Cerebellar nuclear complex (tissue), 1 donor: Measurements from ENCODE around the gene PLCB3.

Experiments used
- DNase-seq, 2 experiments: peaks; one replicate each; lab custom pipeline; 2025; lab: John Stamatoyannopoulos, UW

The PLCB3 gene

DNA sequence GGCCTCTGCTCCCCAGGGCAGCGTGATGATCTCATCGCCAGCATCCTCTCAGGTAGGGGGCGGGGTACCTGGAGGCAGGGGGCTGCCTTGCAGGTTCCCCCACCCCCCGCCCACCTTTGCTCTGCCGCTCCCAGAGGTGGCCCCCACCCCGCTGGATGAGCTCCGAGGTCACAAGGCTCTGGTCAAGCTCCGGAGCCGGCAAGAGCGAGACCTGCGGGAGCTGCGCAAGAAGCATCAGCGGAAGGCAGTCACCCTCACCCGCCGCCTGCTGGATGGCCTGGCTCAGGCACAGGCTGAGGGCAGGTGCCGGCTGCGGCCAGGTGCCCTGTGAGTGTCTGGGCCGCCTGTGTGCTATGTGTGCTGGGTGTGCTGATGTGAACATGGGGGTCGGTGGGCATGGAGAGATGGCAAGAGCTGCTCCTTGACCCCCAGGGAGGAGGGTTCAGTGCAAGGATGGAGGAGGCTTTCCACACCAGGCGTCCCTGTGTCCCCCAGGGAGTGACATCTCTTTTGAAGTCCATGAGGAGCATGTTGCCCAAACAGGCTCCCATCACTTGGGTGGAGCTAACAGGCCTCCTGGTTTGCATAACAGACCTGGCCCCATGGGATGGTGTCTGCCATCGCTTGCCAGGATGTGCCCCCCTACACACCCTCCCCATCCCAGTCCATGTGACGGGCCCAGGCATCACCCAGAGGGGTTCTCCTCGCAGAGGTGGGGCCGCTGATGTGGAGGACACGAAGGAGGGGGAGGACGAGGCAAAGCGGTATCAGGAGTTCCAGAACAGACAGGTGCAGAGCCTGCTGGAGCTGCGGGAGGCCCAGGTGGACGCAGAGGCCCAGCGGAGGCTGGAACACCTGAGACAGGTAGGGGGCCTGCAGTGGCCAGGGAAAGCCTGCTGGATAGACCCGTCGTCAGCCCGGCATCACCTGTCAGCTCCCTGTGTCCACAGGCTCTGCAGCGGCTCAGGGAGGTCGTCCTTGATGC, 14.1 kb downstream of the PLCB3 start:
- DNase-seq, result no peak

GRCh38 chr11:64266339-64266738, 15.0 kb downstream of the PLCB3 start:
- DNase-seq, result no peak

GRCh38 chr11:64267207-64267945, 16.0 kb downstream of the PLCB3 start:
- no peak for DNase-seq

DNA sequence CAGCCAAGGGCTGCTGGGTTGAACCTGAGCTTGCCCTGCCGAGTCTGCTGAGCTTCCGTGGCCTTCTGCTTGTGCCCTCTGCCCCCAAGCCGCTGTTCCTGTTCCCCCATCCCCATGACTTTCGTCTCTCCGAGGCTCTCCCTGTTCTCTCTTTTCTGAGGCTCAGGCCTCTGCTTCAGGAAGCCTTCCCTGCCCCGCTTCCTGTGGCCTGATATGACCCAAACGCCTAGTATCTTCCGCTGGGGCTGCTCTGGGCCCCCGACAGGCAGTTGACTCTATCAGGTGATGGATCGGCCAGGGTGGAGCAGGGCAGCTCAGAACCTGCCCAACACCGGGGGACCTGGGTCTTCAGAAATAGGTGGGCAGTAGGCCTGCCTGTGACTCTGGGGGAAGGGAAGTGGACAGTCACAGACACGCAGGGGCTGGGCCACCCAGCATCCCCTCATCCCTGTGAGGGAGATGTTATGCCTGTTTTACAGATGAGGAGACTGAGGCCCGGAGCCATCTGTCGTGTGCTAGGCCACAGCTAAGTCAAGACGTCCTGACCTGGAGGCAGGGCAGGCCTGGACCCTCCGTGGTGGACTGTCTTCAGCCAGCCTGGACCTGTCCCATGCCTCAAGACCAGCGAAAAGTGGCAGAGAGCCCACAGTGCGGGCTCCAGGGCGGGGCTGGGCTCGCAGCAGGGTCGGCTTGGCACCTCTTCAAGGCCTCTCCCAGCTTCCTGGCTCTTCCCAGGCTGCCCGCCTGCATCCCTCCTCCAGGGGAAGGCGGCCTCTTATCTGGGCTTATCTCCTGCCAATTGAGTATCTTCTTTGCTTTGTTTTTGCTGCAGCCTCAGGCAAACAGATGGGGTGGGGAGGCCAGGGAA, 16.9 kb downstream of the PLCB3 start:
- no peak for DNase-seq

DNA sequence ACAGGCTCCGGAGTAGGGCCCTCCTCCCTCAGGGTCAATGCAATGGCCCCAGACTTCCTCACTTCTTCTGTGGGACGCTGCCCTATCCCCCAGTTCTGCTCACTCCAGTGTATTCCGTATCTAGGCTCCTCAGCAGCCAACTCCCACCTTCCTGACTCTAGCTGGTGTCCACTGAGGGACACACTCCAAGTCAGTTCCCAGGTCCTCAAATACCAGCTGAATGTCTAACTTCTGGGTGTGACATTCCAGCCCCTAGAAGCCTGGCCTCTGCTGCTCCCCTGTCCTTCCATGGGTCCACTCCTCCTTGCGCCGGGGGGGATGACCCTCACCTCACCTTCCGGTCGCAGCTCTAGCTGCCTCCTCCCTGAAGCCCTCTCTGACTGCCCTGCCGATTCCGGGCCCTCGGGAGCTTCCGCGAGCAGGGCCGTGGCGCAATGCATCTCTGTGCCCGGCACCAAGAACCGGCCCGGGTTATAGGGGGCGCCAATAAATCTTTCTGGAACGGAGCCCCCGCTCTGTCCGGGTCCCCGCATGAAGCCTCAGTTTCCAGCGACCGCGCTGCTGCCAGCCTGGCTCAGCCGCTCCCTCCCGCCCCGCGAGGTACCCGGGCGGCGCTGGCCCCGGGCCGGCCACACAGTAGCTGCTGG, 17.7 kb downstream of the PLCB3 start:
- DNase-seq, result no peak

DNA sequence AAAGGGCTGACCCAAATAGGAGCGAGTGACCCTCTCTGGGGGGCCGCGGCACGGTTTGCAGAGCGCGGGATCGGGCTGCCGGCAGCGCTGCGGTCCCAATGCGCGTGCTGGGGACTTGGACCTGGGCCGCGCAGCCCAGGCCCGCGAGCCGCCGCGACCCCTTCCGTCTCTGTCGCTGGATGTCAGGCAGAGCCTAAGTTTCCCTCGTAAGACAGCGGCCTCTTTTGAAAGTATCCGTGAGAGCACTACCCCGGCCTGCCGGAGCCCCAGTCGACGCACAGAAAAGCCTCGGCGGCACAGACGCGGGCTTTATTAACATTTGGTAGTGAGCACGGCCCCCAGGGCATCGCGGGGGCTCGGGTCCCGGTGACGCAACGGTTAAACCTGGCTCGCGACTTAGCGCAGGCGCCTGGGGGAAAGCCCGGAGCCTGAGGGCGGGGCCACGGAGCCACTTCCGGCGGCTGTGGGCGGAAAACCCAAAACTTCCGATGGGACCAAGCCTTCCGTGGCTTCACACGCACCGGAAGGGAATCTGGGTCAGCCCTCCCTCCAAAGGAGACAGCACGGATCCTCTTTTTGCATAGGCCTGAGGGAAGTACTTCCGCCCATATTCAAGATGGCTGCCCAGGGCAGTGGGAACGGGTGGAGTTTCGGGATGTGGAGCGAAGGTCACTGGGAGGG, 18.4 kb downstream of the PLCB3 start:
- DNase-seq, result peak; percentile 96 to 99

GRCh38 chr11:64275031-64275800, 23.9 kb downstream of the PLCB3 start:
- no peak for DNase-seq

GRCh38 chr11:64275841-64276240, 24.5 kb downstream of the PLCB3 start:
- DNase-seq, result no peak

GRCh38 chr11:64276653-64277431, 25.5 kb downstream of the PLCB3 start:
- DNase-seq, result no peak

DNA sequence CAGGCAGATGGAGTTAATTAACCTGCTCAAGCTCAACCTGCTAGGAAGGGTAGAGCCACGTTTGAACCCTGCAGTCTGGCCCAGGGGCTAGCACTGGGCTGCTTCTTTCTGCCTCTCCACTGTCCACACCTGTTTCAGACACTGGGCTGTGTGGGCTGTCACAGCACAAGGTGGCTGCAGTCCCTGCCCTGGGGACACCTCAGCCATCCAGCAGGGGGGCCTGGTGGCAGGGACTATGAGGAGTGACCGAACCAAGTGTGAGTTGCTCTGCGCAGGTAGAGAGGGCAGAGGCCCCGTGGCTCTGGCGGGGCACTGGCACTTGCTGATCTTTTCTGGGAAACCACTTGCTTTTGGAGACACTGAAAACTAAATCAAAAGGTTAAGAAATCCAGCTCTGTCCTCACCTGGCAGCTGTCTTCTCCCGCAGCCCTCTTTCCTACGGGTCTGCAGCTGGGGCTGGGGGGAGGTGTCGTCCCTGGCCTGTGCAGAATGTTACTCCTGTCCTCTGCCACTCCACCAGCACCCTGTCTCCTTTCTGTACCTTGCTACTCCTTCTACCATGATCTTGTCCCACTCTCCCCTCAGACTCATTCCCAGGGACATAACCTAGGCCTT, 27.4 kb downstream of the PLCB3 start:
- DNase-seq, result no peak

DNA sequence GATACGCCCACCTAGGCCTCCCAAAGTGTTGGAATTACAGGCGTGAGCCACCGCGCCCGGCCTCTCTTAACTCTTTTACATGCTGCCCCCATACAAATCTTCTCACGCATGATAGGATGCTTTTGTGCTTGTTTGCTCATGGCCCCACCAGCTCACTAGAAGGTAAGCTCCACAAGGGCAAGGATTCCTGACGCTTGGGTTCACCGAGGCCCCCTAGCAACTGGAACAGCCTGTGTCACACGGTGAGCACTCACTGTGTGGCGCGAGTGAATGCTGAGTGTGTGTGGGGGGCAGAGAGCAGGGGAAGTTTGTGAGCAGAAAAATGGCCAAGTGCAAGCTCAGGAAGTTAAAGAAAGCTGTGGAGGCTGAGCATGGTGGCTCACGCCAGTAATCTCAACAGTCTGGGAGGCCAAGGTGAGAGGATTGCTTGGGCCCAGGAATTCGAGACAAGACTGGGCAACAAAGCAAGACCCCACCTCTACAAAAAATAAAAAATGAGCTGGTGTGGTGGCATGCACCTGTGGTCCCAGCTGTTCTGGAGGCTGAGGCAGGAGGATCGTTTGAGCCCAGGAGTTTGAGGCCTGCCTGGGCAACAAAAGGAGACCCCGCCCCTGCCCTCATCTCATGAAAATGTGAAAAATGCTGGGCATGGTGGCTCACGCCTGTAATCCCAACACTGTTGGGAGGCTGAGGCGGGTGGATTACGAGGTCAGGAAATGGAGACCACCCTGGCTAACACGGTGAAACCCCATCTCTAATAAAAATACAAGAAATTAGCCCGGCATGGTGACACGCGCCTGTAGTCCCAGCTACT, 30.8 kb downstream of the PLCB3 start:
- no peak for DNase-seq

- no peak for DNase-seq
Measured at GRCh38 chr11:64283092-64283491, 31.8 kb downstream of the PLCB3 start.

DNA sequence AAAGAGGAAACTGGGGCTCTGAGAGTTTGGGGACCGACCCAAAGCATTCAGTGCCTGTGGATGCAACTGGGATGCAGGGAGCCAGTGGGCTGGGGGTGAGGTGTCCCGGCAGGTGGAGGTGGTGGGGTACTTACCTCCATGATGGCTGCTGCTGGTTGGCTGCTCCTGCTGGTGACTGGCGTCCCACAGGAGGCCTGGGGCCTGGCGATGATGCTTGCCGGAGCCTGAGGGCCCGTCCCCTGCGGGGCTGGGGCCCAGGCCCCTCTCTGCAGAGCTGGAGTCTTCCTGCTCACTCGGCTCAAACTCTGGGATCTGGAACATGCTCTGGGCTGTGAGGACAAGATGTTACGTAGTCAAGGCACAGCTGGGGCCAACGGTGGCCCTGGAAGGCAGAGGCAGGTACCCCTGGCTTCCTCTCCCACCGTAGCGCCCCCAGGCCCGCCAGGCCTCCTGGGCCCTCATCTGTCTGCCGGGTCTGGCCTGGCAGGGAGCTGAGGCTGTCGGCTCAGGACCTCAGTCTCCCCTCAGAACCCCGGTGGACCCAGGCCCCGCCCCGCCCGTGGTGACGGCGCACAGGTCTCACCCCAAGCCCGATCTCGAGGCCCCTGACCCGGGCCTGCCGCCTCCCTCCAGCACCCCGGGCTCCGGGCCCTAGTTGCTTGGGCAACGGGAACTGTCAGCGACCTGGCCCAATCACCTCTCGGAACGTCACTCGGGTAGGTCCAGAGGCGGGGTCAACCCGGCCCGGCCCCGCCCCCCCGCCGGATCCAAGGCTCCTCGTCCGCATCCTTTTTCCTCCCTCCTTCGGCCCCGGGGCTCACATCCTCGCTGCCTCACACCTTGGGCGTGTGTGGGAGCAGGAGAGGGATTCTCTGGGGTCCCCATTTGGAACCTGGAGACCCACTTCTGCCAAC, 33.0 kb downstream of the PLCB3 start, which contains the start of gene BAD:
TSS of gene BAD (minus strand) at position 618 of the 914 bp plus-strand sequence. CDS start at position 321, 297 bp downstream.
- DNase-seq, result peak; percentile 80 to 84

GRCh38 chr11:64284962-64285884, 33.9 kb downstream of the PLCB3 start, which contains the start of gene GPR137:
TSS of gene GPR137 (plus strand) at chr11:64285848. CDS start at chr11:64286525, 677 bp downstream.
- DNase-seq, result peak in 1 of 2 experiments; percentile 50
